Jurkat, Clone E6-1 (cell line): ENCODE data around the gene GAREM1. TPM values are rescaled to one million over a fixed set of nuclear protein-coding genes. Genes with fewer than 3 reads are reported as not detected.
A peak's percentile ranks its signal among the peaks of the same experiment; 100 is the strongest.
"Not testable (repeated sequence)": the region's sequence is repeated elsewhere in the genome, so short reads cannot be mapped to it uniquely, and the experiment has no call there.

ENCODE experiments used
- DNase-seq: peaks from one replicate; pipeline ENCODE4 v3.0.0-alpha.2; 2011; ENCODE audit warnings: low read depth, low spot score
- H3K4me3 ChIP-seq: 2 replicates; pipeline ENCODE4 v1.5.1; 2011; ENCODE audit warnings: mild to moderate bottlenecking, low read length, control low read depth, moderate library complexity
- polyA plus RNA-seq: library from polyadenylated mRNA; unstranded; fragments of >200 nt; gene quantifications from one replicate; pipeline ENCODE4 v1.2.1, GENCODE V29; 2012; ENCODE audit warnings: missing spikeins; ENCODE audit not compliant: insufficient read length, insufficient read depth

Gene GAREM1
- 1.7 TPM for polyA plus RNA-seq

DNA sequence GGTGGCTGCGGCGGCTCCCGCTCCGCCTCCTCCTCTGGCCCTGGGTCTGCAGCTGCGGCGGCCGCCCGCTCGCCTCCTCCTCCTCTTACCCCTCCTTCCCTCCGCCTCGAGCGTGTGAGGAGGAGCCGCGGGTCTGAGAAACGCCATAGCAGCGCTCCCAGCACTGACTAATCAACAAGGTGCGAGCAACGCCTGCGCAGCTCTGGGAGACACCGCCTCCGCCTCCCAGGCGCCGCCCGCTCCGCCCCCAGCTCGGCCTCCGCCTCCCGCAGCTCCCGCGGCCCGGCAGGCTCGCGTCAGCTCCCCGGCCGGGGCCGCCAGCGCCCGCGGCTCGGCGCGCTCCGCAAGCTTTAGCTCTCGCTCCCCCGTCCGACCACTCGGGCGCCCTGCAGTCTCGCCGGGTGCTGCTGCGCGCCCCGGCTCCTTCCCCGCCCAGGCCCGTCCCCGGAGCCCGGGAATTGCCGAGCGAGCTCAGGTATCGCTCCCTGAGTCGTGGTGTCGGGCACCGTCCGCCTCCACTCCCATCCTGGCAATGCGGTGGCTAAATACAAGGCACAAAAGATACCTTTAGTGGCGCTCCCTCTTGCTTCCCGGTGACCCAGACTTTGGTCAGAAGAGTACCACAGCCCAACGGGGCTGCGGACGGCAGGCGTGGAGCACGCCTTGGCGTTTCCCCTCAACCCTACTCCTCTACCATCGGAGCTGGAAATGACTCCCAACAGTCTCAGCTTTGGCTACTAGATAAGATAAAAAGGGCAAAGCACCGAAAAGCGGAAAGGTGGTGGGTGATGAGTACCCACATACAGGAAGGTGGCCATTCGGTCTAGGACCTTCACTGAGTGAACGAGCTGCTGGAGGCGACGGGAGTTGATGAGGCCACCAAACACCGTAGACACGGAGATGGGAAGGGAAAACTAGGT is at the start of gene GAREM1:
Gene GAREM1 (minus strand): TSS at position 169 of the 920 bp plus-strand sequence. CDS start 454 bp downstream, outside the sequence.
- peak within 1 kb of the TSS; percentile 49 for H3K4me3 ChIP-seq
- peak; percentile 81 for DNase-seq

DNA sequence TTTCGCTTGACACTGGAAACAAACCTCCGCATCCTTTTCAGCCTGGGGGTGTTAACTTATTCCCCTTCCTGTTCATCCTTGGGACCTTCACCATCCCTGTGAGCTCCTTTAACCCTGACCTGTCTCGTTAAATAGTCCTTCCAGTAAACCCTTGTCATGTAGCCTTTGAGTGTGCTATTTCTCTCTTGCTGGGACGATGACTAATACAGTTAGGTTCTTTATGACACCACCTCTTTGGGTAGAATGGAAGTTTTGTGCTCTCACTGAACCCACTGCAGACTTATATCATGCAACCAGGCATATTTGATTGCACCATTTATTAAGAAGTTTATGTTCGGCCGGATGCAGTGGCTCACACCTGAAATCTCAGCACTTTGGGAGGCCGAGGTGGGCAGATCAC is 40.5 kb upstream of the GAREM1 start:
- DNase-seq, result no peak
- H3K4me3 ChIP-seq, result no peak overlapping the region

DNA sequence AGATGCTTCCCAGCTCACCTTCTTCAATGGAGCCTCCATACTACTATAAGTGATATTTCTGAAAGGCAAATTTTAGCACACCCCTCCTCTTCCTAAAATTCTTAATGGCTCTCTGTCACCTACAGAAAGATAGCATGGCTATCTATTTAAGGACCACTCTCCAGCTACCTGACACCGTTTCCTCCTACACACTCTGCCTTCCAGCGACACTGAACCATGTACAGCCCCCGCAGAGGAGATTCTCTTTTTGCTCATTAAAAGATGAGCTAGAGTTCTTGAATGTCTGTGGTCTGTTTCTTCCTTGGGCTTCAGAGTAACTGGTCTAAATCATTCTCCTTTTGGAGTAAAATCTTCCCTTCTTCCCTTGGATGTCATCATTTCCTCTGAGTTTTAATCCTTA is 38.4 kb upstream of the GAREM1 start:
- H3K4me3 ChIP-seq, result no peak overlapping the region
- DNase-seq, result no peak

DNA sequence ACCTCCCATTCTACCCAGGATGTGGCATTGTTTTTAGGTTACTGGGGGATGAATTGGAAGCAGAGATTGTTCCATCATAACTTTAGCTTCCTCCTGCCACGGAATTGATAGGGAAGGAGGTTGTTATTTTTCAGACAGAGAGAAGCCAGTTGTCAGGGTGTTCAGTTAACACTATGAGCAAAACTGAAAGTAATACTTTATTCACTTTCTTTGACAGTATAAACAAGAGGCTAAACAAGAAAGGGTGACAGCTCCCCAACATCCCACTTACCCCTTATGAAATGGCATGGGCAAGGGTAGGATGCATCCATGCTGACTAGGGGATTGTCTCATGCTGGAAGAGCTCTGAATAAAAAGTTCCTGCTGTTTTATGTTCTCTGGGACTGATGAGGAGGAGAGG is 36.4 kb upstream of the GAREM1 start:
- no peak overlapping the region for H3K4me3 ChIP-seq
- no peak for DNase-seq

DNA sequence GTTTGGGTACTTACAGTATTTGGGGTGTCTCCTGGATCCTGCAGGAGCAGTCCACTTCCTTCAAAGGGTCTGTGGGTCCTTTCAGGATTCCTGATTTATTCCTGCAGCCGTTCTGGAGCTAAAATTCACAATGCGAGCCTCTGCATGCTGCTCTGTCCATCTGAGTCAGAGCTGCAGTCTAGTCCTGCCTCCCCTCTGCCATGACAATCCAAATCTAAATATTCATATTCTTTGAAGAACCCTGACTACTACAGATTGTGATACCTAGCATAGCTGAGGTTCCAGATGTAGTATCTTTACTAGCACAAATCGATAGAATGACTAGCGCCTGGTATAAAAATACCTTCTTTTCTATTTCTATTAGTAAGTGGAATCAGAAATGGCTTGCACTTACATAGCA is 31.3 kb upstream of the GAREM1 start:
- H3K4me3 ChIP-seq, result no peak overlapping the region
- DNase-seq, result no peak

DNA sequence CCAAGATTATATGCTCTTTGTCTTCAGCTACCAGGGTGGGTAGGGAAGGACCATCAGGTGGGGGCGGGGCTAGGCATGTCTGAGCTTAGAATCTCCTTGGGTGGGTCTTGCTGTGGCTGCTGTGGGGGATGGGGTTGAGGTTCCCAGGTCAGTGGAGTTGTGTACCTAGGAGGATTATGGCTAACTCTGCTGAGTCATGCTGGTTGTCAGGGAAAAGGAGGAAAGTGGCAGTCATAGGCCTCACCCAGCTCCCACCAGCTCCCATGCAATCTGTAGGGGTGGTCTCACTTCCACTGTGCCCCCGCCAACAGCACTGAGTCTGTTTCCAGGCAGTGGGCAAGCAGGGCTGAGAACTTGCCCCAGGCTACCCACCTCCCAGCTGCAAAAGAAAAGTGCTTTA is 30.6 kb upstream of the GAREM1 start:
- DNase-seq, H3K4me3 ChIP-seq: not testable (repeated sequence)

DNA sequence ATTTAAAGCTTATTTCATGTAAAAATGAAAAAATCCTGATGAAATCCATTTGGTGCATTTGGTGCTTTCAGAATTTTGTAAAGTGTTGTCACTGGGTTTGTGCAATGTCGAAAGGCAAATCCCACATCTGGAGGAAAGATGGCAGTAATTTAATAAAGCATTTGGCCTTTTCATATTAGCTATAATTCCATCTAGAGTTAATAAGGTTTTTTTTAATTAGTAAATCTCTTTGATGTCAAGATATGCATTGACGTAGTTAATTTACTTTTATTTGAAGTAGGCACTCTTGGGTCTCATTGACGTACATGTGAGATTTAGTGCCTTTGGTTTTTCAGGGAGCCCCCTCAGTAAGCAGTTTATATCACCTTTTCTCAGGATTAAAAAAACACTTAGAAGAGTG is 12.3 kb upstream of the GAREM1 start:
- no peak for DNase-seq

DNA sequence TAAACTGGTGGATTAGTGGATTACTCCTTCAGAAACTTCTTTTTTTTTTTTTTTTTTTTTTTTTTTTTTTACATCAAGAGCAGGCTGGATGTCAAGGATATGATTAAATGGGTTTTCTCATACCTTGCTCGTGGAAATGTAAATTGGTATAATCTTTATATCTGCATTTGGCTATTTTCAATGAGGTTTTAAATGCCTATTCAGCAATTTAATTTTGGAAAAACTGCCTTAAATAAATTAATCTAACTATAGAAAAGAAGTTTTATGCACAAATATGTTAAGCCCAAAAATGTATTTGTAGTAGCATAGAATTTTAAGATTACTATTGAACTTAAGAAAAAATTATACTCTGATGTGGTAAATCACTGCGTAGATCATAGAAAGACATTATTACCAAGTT is 11.4 kb upstream of the GAREM1 start:
- no peak overlapping the region for H3K4me3 ChIP-seq
- DNase-seq, result no peak

More for the DNA sequence above, 12.3 kb upstream of the GAREM1 start:
- H3K4me3 ChIP-seq, result no peak overlapping the region

DNA sequence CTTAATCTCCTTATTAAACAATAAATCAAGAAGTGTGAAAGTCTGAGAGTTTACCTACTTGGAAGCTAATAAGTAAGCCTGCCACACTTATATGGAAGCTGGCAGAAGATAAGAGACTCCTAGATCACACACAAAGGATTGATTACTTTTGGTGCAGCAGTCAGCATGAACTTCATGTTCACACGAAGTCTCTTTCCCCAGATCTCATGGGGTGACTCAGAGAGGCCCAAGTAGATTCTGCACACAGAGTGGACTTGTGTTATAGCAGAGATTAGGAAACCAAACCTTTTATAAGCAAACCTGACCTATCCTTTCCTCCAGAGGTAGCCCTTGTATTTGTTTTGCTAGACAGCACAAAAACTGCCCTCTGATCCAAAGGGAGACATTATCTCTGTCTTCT is 9.9 kb upstream of the GAREM1 start:
- no peak for DNase-seq
- H3K4me3 ChIP-seq, result no peak overlapping the region

DNA sequence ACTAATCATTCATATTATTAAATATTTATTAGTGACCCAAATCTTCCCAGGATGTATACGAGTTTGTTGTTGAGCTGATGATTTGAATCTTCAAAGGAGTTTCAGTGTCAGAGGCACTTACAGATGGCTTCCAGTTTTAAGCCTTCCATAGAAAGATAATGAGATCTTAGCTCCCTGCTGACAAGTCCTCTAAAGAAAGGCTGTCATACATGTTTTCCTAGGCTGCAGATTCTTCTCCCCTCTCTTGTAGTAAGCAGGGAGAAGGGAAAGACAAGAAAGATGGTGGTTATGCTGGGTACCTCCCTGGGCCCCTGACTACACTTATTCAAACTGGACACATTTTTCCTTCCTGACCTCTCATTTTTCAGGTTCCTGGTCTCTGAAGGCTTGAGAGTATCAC is 8.1 kb upstream of the GAREM1 start:
- H3K4me3 ChIP-seq, result no peak overlapping the region
- no peak for DNase-seq

DNA sequence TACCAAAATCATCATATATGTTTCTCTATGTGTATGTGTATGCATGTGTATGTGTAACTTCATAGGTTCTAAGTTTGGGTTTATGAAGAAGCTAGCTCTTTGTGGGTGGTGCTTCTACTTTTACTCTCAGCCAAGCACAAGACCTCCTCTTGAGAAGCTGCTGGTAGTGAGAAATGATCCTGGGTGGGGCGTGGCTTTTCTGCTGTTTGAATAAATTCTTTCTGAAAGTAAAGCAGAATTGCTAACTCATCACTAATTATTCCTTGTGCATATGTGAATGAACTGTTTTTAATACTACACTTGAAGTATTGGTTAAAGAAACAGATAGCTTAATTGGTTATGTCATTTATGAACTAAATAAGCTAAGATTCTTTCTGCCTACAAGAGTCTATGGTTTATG is 7.6 kb upstream of the GAREM1 start:
- H3K4me3 ChIP-seq, result no peak overlapping the region
- no peak for DNase-seq

DNA sequence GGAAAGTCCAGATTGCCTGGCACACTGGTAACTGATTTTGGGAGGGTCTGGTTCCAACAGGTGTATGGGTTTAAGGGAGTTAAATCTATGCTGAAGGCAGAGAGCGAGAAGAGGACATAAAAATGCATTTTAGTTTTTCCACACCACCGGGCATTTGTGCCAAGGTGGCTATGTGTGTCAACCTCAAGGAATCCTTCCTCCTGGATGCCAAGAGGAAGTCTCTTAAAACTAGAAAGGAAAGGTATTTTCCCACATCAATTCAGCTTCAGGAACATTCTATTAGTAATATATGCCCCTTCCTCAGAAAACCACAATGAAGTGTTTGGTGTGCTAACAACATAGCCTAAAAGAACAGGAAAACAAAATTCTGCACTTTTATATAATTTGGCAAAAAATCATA is 5.4 kb upstream of the GAREM1 start:
- DNase-seq, result no peak
- H3K4me3 ChIP-seq, result no peak overlapping the region

DNA sequence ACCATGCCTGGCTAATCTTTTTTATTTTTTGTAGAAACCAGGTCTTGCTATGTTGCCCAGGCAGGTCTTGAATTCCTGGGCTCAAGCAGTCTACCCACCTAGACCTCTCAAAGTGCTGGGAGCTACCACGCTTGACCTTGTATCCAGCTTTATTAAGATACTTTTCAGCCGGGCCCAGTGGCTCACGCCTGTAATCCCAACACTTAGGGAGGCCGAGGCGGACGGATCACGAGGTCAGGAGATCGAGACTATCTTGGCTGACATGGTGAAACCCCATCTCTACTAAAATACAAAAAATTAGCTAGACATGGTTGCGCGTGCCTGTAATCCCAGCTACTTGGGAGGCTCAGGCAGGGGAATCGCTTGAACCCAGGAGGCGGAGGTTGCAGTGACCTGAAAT is 4.4 kb upstream of the GAREM1 start:
- DNase-seq, H3K4me3 ChIP-seq: not testable (repeated sequence)

DNA sequence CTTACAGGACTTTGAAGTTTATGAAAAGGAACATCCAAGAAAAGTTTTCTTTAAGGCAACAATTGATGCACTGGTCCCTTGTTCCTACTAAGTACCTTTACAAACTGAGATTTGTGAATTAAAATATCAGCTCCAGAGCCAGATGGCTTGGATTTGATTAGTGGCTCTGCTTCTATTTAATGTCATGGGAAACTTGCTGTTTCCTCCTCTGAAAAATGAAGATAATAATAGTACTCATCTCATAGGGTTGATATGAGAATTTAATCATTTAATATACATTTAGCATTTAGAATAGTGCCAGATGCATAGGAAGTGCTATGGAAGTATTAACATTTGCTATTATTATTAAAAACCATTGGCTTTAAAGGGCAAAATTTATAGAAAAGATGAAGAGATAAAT is 2.6 kb upstream of the GAREM1 start:
- no peak for DNase-seq
- no peak overlapping the region for H3K4me3 ChIP-seq

DNA sequence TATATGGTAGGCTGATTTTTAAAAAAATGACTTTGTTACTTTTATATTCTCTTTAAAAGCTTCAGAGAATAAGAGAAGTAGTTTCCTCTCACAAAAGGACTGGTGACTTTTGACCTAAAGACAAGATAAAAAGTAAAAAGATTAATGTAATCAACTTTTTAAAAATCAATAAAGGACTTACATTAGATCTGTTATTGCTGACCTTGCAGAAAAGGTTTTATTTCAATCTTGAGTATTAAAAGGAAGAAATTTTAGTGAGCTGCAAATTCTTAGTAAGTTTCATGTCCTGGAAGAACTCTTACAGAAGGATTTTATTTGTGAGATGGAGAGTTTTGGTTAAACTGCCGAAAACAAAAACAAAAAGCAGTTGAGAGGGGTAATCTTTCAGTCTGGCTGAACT is 2.2 kb upstream of the GAREM1 start:
- no peak overlapping the region for H3K4me3 ChIP-seq
- no peak for DNase-seq

DNA sequence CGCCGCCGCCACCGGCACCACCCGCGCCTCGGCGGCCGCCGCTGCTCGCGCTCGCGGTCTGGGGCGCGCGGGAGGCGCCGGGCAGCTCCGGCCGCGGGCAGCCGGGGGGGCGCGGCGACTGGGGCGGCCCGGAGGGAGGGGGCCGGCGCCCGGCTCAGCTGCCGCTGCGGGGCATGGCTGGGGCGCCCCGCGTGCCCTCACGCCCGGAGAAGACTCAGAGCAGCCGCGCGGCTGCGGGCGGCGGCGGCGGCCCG is 295 bp downstream of the GAREM1 start:
- peak overlapping the region; percentile 49 for H3K4me3 ChIP-seq
- no peak for DNase-seq

DNA sequence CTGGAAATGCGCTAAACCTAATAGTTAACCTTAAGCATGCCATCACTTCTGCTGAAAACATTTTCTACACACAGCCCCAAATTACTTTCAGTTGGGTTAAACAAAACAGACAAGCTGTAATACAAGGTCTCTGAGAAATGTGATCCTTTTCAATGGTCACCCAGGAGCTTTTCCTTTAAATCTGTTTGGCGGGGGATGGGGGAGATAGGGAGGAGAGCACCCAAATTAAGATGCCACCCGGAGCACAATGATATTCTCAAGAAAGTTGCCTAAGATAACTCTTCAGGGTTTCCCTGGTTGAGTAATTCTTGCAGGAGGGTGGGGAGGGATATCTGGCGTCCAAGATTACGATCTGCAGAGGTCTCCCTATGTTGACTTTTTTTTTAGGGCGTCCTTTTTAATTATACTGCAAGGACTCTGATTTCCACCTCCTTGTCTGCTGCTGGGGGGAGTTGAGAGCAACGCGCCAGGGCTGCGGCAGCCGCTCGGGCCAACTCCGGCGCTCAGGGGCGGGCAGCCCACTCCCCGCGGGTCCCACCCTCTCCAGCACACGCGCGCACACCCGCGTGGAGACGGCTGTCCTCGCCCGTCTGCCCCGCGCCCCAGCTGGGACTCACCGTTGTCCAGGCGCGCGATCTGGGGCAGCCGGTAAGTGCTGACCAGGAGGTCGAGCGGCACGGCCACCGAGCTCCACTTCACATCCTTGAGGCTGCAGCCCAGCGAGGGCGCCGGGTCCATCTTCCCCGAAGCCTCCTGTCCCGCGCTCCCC is 807 bp downstream of the GAREM1 start:
- no peak for DNase-seq
- H3K4me3 ChIP-seq, result peak overlapping the region; percentile 49

DNA sequence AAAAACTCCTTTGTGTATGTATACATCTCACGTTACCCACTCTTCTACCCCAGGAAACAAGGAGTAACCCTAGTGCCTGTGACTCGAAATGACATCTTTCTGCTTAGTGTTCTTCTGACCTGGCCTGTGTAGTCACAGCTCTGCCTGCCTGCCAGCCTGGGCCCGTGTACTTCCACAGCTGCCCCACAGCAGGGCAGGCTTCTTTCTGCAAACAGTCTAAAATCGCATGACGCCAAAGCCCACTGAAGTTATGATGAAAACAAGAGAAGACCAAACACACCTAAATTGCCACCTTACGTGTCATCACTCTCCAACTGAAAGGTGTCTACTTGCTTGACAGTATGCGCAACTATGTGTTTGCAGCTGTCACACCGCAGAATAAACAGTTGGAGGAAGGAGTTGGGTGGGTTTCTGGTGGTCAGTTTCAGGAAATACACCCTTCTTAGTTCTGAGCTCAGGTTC is 1.5 kb downstream of the GAREM1 start:
- DNase-seq, result peak; percentile 48
- H3K4me3 ChIP-seq, result no peak overlapping the region

DNA sequence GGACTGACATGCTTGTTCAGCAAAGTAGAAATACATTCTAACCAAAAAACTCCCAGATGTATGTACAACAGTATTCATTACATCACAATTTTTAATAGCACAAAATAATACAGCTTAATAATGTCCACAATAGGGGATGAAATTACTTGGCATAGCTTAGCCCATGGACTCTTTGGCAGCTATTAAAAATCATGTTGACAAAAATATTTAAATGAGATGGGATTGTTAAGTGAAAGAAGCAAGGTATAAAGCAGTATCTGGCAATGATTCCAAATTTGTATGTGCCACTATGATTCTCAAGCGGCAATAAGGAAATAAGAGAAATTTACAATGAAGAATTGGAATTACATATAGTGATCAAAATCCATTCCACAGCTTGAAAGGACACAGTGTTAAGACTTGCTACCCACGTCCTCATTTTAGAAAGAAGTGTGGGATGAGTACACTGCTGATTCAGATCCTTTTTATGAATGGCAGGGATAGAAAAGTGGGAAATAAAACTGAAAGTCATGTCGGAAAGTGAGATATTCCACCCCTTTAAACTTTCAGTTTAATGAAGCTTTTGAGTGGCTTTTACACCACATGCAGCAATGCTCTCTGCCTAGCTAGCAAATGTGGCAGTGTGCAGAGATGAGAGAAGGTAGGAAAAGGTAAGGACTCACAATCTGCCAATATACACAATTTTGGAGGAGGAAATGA is 2.4 kb downstream of the GAREM1 start:
- H3K4me3 ChIP-seq, result no peak overlapping the region
- DNase-seq, result no peak

DNA sequence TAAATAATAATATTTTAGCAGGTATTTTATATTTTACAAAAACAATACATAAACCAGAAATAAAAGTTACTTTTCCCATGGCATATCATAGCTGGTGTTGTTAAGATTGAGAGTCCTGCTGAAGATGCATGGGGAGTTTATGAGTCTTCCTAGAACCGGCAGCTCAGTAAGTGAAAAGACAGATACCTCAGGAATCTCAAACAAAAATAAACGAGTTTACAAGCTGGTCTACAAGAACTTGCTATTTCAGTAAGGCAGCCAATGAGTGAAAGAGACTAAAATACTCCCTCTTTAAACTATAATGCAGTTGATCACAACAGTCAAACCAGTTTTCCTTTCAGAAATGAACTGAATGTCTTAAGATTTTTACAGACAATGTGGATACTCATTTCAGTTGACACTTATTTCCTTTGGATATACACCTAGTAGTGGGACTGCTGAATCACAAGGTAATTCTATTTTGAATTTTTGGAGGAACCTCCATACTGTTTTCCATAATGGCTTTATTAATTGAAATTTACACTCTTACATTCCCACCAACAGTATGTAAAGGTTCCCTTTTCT is 8.9 kb downstream of the GAREM1 start:
- DNase-seq, result no peak
- no peak overlapping the region for H3K4me3 ChIP-seq
